ENCODE measurements around the gene THOC2. TPM values are rescaled to one million over a fixed set of nuclear protein-coding genes. Genes with fewer than 3 reads are reported as not detected.
A peak's percentile ranks its signal among the peaks of the same experiment; 100 is the strongest.
"Not testable (repeated sequence)": the region's sequence is repeated elsewhere in the genome, so short reads cannot be mapped to it uniquely, and the experiment has no call there.

THOC2 gene
- total RNA-seq, 1 donor from 2014 or later: 118 TPM

DNA sequence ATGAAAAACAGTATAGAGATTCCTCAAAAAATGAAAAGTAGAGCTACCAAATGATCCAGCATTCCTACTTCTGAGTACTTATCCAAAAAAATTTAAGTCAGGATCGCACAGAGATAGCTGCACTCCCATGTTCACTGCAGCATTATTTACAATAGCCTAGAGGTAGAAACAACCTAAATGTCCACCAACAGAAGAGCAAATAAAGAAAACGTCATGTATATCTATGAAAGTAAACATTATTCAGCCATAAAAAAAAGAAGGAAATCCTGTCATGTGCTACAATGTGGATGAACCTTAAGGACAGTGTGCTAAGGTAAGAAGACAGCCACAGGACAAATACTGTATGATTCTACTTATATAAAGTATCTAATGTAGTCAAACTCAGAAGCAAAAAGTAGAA, 12.4 kb downstream of the THOC2 start:
- H3K4me3 Mint-ChIP-seq (ENCODE audit: low read depth): no peak overlapping the region
- peaks cover 19% of the 10 kb centered on the region for H3K9me3 Mint-ChIP-seq (ENCODE audit: low read depth)

DNA sequence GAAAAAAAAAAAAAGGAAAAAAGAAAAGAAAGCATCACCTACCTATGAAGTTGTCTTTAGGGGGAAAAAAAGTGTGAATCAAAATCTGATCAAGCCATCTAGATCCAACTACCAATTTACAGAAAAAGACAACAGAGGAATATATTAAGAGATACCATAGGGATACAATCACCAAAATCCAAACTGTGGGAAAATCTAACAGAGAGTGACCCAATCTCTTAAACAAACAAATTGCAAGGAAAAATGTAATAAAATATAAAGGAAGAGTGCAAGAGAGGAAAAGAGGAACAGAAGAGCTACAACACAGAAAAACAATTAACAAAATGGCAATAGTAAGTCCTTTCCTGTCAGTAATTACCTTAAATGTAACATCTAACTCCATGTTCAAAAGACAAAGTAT, 19.0 kb downstream of the THOC2 start:
- Mint-ChIP-seq H3K9me3 (ENCODE audit: low read depth) (peaks cover 24% of the 10 kb centered on the region), H3K36me3 (ENCODE audit: insufficient read depth) (peaks cover 11% of the 10 kb centered on the region)

More for the DNA sequence above, 12.4 kb downstream of the THOC2 start:
- TF ChIP-seq, protein P1, sequence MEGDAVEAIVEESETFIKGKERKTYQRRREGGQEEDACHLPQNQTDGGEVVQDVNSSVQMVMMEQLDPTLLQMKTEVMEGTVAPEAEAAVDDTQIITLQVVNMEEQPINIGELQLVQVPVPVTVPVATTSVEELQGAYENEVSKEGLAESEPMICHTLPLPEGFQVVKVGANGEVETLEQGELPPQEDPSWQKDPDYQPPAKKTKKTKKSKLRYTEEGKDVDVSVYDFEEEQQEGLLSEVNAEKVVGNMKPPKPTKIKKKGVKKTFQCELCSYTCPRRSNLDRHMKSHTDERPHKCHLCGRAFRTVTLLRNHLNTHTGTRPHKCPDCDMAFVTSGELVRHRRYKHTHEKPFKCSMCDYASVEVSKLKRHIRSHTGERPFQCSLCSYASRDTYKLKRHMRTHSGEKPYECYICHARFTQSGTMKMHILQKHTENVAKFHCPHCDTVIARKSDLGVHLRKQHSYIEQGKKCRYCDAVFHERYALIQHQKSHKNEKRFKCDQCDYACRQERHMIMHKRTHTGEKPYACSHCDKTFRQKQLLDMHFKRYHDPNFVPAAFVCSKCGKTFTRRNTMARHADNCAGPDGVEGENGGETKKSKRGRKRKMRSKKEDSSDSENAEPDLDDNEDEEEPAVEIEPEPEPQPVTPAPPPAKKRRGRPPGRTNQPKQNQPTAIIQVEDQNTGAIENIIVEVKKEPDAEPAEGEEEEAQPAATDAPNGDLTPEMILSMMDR (IDR thresholded peaks at IDR 0.05; ENCODE audit: unreplicated experiment): no peak
- Mint-ChIP-seq H3K27ac (no peak overlapping the region), H3K4me1 (ENCODE audit: low read depth) (no peaks in the 10 kb centered on the region), H3K27me3 (no peaks in the 10 kb centered on the region), H3K36me3 (ENCODE audit: insufficient read depth) (peaks cover 7% of the 10 kb centered on the region)
- DNase-seq (ENCODE audit: low spot score, unreplicated experiment): no peak

DNA sequence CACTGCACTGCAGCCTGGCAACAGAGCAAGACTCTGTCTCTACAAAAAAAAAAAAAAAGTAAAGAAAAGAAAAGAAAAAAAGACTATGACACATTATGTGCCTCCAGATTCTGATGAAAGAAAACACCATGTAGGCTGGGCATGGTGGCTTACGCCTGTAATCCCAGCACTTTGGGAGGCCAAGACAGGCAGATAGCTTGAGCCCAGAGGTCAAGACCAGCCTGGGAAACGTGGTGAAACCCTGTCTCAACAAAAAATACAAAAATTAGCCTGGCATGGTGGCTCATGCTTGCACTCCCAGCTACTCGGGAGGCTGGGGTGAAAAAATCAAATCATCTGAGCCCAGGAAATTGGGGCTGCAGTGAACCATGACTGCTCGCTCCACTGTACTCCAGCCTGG, 19.4 kb downstream of the THOC2 start:
- DNase-seq (ENCODE audit: low spot score, unreplicated experiment): no peak
- no peak overlapping the region for H3K4me3 Mint-ChIP-seq (ENCODE audit: low read depth)
- no peaks in the 10 kb centered on the region for H3K27me3 Mint-ChIP-seq
- TF ChIP-seq, protein P1 (IDR thresholded peaks at IDR 0.05; ENCODE audit: unreplicated experiment): no peak
- H3K36me3 Mint-ChIP-seq (ENCODE audit: insufficient read depth): peaks cover 11% of the 10 kb centered on the region
- no peak overlapping the region for H3K27ac Mint-ChIP-seq
- peaks cover 24% of the 10 kb centered on the region for H3K9me3 Mint-ChIP-seq (ENCODE audit: low read depth)
- H3K4me1 Mint-ChIP-seq (ENCODE audit: low read depth): peaks cover 7% of the 10 kb centered on the region

More for the DNA sequence above, 19.0 kb downstream of the THOC2 start:
- H3K4me1 Mint-ChIP-seq (ENCODE audit: low read depth): peaks cover 7% of the 10 kb centered on the region
- H3K27ac Mint-ChIP-seq: no peak overlapping the region
- no peak for DNase-seq (ENCODE audit: low spot score, unreplicated experiment)
- no peaks in the 10 kb centered on the region for H3K27me3 Mint-ChIP-seq
- TF ChIP-seq, protein P1 (IDR thresholded peaks at IDR 0.05; ENCODE audit: unreplicated experiment): no peak
- H3K4me3 Mint-ChIP-seq (ENCODE audit: low read depth): no peak overlapping the region

GRCh38 chrX:123711201-123711600, 21.7 kb downstream of the THOC2 start:
- H3K4me3 Mint-ChIP-seq (ENCODE audit: low read depth); H3K27me3 Mint-ChIP-seq; H3K36me3 Mint-ChIP-seq (ENCODE audit: insufficient read depth); H3K4me1 Mint-ChIP-seq (ENCODE audit: low read depth); H3K27ac Mint-ChIP-seq; DNase-seq (ENCODE audit: low spot score, unreplicated experiment): not testable (repeated sequence)
- peaks cover 19% of the 10 kb centered on the region for H3K9me3 Mint-ChIP-seq (ENCODE audit: low read depth)

DNA sequence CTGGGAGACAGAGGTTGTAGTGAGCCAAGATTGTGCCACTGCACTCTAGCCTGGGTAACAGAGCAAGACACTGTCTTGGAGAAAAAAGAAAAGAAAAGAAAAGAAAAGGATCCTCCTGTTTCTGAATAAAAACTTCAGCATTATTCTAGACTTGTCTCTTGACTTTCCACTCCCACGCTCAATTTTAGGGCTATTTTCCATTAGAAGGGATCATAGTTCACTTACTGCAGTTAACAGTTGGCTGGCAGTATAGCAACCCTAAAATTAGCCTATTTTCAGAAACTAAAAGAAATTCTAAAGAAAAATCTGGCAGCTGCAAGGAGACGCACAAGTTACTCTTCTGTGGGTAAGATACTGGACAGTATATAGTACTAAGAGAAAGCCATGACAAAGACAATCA, 28.1 kb downstream of the THOC2 start:
- Mint-ChIP-seq H3K27me3 (no peaks in the 10 kb centered on the region), H3K4me1 (ENCODE audit: low read depth) (peaks cover 1% of the 10 kb centered on the region), H3K9me3 (ENCODE audit: low read depth) (peaks cover 5% of the 10 kb centered on the region), H3K4me3 (ENCODE audit: low read depth) (no peak overlapping the region), H3K27ac (peak overlapping the region; percentile 46), H3K36me3 (ENCODE audit: insufficient read depth) (peaks cover 5% of the 10 kb centered on the region)
- TF ChIP-seq, protein P1 (IDR thresholded peaks at IDR 0.05; ENCODE audit: unreplicated experiment): no peak
- DNase-seq (ENCODE audit: low spot score, unreplicated experiment): no peak

DNA sequence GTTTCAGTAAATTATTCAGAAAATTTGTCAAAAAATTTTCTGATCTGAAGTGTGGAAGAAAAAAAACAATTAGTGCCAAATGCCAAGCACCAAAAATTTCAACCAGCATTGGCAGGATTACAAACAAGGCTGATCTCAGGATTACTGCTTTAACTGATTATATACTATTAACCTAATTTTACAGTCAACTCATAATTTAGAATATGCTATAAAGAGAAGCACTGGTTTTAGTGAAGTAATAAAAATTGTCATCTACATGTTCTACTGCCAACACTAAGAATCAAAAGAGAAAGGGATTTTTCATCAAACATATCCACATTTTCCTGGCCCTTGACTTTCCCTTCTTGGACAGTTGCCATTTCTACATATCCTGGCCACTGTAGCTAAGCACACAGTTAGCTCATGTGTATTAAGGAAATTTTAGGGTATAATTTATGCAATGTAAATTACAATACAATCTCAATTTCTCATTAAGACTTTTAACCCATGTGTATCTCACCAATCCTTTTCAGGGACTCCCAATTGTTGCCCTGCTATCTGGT, 33.8 kb downstream of the THOC2 start:
- Mint-ChIP-seq H3K4me3 (ENCODE audit: low read depth) (no peak overlapping the region), H3K36me3 (ENCODE audit: insufficient read depth) (no peaks in the 10 kb centered on the region), H3K27me3 (no peaks in the 10 kb centered on the region), H3K9me3 (ENCODE audit: low read depth) (no peaks in the 10 kb centered on the region), H3K4me1 (ENCODE audit: low read depth) (no peaks in the 10 kb centered on the region), H3K27ac (no peak overlapping the region)
- DNase-seq (ENCODE audit: low spot score, unreplicated experiment): no peak
- TF ChIP-seq, protein P1 (IDR thresholded peaks at IDR 0.05; ENCODE audit: unreplicated experiment): no peak
